Measurements from ENCODE around the gene ALPK3.

The ALPK3 gene, protein sequence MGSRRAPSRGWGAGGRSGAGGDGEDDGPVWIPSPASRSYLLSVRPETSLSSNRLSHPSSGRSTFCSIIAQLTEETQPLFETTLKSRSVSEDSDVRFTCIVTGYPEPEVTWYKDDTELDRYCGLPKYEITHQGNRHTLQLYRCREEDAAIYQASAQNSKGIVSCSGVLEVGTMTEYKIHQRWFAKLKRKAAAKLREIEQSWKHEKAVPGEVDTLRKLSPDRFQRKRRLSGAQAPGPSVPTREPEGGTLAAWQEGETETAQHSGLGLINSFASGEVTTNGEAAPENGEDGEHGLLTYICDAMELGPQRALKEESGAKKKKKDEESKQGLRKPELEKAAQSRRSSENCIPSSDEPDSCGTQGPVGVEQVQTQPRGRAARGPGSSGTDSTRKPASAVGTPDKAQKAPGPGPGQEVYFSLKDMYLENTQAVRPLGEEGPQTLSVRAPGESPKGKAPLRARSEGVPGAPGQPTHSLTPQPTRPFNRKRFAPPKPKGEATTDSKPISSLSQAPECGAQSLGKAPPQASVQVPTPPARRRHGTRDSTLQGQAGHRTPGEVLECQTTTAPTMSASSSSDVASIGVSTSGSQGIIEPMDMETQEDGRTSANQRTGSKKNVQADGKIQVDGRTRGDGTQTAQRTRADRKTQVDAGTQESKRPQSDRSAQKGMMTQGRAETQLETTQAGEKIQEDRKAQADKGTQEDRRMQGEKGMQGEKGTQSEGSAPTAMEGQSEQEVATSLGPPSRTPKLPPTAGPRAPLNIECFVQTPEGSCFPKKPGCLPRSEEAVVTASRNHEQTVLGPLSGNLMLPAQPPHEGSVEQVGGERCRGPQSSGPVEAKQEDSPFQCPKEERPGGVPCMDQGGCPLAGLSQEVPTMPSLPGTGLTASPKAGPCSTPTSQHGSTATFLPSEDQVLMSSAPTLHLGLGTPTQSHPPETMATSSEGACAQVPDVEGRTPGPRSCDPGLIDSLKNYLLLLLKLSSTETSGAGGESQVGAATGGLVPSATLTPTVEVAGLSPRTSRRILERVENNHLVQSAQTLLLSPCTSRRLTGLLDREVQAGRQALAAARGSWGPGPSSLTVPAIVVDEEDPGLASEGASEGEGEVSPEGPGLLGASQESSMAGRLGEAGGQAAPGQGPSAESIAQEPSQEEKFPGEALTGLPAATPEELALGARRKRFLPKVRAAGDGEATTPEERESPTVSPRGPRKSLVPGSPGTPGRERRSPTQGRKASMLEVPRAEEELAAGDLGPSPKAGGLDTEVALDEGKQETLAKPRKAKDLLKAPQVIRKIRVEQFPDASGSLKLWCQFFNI (N-terminal part only)

DNA sequence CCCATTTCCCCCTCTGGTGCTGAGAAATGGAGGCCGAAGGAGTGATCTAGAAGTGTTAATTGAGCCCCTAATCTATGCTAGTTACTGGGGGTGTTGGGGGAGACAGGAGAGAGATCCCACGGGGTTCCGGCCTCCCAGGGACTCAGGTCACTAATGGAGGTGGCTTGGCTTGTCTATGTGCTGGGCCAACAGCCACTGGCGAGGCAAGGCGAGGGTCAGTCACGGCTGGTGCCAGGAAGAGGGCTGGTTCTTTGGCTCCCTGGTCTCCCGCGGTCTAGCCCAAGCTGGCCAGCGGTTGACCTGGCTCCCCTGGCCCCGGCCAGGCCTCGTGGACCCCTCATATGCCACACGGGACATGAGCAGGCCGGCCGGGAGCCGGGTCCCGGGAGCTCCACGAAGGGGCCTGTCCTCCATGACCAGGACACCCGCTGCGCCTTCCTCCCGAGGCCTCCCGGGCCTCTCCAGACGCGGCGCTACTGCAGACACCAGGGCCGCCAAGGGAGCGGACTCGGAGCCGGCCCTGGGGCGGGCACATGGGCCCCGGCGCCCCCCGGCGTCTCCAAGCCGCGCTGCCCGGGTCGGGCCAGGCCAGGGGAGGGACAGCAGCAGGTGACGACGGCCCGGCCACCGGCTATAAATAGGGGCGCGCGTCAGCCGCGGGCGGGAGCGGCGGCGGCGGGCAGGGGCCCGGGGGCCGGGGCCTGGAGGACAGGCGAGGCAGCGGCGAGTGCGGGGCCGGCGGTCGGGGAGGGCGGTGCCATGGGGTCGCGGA, at the start of gene ALPK3:
ALPK3 (plus strand) TSS at position 663 of the 772 bp plus-strand sequence; CDS start at position 760, 97 bp downstream.
- no peak for DNase-seq

DNA sequence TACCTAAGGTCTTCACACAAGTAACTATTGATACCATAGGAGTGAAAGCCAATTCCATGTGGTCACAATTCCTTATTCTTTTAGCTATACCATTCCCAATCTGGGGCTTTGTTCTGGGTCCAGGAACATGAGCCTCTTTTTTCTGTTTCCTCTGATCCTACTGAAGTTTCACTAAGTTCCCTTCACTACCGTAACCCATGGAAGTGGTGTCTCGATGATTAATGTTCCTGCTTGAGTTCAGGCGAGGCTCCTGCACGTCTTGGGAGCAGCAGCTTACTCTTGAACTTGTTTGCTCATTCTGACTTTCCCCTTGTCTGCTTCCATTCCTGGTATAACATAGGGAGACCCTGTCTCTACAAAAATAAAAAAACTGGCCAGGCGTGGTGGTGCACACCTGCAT, 45.1 kb upstream of the ALPK3 start:
- DNase-seq: no peak

DNA sequence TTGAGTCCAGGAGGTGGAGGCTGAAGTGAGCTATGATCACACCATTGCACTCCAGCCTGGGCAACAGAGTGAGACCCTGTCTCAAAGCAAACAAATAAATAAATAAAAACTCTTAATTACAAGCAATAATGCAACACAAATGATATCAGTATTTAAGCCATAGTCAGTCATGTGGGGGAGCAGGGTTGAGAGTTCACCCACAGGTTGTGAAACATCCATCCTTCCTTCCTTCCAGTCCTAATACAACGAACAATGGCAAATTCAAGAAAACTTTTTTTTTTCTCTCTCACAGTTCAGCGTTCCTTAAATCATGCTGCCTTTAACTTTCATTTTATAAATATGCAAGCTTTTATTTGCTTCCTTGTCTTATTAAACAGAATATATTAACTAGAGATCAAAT, 44.7 kb upstream of the ALPK3 start:
- DNase-seq: peak; percentile 62

DNA sequence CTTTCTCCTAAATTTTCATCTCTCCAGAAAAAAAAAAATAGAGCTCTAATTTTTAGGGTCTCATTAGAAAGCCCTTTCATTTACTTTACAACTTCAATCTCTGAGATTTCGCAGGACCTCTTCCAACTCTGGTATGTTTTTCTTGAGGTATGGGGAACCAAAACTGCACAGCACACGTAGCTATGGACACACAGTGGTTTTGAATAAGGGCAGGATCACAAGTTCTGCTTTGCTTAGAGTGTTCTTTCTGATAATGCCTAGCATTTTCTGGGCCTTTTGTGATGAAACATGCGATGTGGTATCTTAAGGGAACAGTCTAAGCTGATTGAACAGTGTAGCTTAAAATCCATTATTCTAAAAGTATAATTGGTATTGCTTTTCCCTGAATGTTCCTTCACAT, 43.4 kb upstream of the ALPK3 start:
- DNase-seq: peak; percentile 54

DNA sequence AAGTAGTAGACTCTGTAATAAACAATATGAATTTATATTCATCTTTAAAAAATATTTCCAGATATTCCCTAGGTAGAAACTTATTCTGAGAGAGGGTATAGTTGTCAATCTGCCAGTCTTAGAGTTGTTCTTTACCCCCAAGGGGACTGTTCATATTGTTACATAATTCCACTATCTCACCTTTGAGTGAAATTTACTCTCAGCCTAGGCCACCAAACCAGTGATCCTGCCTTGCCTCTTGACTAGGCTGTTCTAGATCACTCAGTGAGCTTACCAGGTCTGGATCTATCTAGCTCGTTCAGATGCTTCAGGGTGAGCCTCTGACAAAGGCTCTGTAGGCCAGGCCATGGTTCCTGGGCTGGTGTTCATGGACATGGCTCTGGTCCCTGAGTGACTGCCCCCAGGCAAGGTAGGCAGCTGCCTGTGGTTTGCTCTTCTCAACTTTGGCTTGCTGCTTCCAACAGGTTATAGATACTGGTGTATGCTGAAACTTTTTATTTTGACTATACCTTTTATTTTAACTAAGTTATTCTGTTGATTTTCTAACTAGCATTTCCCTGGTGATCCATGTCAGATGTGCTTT, 41.2 kb upstream of the ALPK3 start:
- no peak for DNase-seq

DNA sequence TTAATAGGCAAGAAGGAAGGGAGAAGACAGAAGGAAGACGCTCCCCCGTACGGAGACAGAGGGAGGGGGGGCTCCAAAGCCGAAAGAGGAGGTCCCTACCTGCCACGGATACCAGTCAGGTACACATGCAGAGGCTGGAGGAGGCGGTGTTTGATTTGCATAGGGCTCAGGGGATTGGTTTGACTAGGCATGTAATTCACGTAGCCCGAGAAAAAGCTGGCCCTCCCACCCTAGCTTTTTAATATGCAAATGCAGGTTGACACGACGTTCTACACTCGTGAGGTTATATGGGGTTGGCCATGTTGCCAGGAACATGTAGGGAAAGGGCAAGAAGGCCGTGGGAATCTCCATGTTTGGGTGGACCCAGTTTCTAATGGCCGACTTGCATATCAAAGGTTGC, 39.0 kb upstream of the ALPK3 start:
- no peak for DNase-seq

DNA sequence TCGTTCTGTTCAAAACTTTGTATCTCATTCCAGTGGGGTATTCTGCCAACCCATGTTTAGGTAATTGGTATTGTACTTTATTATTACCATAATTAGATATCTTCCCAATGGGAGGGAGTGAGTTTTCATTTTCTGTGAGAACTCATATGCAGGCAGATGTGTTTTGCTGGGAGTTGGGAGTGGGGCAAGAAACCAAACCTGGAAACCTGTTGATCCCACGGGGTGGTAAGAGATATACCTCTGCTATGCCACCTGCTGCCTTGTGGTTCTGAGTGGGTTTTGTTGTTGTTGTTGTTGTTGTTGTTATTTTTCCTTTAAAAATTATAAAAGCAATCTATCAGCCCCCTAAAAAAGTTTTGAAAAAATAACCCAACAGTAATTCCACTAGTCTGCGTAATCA, 36.7 kb upstream of the ALPK3 start:
- no peak for DNase-seq

DNA sequence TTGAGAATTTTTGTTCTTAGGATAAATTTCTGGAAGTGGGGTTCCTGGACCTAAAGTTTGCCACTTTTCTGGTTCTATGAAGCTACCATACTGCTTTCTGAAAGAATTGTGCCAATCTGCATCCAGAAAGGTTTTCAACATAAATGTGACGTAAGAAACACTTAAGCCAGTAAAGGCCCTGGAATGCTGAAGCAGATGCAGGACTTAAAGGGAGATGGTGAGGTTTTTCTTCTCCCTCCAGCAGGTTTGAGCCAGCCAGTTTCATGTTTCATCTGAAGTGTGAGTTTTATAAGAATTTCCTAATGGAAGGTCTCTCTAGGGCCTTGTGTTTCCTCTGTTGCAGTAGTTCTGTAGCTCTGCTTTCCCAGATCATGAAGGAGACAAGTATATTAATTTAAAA, 35.7 kb upstream of the ALPK3 start:
- DNase-seq: no peak

DNA sequence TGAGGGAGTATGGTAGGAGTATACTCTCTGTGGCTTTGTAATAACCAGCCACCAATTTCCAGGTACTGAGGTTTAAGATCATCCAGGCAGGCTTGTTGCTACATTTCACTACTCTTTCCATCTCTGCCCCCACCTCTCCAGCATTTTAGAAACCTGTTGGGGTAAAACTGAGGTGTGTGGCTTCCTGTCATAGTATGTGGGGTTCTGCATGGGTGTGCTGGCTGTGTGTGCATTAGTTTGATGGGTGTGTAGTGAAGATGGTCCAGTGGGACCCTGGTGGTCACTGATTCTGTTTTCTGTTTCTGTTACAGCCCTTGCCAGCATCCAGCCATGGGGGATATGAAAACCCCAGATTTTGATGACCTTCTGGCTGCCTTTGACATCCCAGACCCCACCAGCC, 34.8 kb upstream of the ALPK3 start:
- DNase-seq: no peak

DNA sequence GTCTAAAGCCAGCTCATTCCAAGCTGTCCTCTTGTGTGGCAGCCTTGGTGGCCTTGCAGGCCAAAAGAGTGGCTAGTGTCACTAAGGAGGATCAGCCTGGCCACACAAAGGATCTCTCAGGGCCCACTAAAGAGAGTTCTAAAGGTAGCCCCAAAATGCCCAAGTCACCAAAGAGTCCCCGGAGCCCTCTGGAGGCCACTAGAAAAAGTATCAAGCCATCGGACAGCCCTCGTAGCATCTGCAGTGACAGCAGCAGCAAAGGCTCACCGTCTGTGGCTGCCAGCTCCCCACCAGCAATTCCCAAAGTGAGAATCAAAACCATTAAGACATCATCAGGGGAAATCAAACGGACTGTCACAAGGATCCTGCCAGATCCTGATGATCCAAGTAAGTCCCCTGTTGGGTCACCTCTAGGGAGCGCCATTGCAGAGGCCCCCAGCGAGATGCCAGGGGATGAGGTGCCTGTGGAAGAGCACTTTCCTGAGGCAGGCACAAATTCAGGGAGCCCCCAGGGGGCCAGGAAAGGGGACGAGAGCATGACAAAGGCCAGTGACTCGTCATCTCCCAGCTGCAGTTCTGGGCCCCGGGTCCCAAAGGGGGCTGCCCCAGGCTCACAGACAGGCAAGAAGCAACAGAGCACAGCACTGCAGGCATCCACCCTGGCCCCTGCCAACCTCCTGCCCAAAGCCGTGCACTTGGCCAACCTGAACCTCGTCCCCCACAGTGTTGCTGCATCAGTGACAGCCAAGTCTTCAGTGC, 33.5 kb upstream of the ALPK3 start:
- DNase-seq: no peak

DNA sequence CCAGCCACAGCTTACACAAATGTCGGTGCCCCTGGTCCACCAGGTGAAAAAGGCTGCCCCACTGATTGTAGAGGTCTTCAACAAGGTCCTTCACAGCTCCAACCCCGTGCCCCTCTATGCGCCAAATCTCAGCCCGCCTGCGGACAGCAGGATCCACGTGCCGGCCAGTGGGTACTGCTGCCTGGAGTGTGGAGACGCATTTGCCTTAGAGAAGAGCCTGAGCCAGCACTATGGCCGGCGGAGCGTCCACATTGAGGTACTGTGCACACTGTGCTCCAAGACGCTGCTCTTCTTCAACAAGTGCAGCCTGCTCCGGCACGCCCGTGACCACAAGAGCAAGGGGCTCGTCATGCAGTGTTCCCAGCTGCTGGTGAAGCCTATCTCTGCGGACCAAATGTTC, 32.9 kb upstream of the ALPK3 start:
- no peak for DNase-seq

DNA sequence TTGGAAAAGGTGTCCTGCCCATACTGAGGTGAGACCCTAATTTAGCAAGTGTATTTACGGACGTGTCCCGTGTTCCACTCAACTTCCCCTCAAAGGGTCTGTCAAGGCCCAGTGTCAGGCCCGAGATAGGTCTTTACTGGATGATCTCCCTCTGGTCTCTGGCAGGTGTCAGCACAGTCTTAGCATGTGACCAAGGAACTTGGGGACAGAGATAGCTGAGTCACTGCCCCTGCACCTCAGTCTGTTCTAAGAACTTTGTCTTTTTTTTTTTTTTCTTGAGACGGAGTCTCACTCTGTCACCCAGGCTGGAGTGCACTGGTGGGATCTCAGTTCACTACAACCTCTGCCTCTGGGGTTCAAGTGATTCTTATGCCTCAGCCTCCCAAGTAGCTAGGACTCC, 32.1 kb upstream of the ALPK3 start:
- DNase-seq: no peak

DNA sequence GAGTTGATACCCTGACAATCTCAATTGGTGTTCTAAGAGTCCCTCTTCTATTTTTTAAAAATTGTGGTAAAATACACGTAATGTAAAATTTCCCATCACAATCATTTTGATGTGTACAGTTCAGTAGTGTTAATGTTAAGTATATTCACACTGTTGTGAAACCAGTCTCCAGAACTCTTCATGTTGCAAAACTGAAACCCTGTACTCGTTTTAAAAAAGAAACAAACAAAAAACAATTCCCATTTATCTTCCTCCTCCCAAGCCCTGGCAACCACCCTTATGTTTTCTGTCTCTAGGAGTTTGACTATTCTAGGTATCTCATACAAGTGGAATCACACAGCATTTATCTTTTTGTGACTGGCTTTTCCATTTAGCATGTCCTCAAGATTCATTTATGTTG, 28.7 kb upstream of the ALPK3 start:
- DNase-seq: no peak

DNA sequence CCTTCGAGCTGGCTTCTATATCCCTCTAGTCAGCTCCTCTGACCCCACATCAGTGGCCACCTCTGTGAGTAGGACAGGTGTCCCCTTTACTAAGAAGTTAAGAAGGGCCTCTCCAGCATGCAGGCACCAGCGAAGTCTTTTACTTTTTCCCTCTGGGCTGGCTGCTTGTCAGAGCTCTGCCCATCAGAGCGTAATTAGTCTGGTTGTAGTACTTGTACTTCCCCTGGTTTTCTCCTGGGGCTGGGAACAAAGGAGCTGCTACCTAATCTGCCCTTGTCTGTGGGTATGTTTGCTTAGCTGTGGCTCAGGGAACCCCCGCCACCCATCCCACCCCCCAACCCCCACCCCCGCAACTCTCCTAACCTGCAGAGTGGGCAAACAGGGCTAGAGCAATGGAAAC, 27.4 kb upstream of the ALPK3 start:
- DNase-seq: no peak

DNA sequence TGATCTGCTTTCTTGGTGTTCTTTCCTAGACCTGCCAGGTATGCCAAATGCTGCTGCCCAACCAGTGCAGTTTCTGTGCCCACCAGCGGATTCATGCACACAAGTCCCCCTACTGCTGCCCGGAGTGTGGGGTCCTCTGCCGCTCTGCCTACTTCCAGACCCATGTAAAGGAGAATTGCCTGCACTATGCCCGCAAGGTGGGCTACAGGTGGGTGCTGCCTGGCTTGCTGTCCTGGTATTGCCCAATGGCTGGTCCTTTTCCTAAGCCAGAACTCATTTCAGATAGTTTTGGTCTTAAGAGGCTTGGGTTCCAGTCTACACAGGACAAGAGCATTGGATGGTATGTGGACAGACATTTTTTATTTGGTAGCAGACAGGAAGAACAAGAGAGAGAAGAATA, 26.5 kb upstream of the ALPK3 start:
- no peak for DNase-seq

DNA sequence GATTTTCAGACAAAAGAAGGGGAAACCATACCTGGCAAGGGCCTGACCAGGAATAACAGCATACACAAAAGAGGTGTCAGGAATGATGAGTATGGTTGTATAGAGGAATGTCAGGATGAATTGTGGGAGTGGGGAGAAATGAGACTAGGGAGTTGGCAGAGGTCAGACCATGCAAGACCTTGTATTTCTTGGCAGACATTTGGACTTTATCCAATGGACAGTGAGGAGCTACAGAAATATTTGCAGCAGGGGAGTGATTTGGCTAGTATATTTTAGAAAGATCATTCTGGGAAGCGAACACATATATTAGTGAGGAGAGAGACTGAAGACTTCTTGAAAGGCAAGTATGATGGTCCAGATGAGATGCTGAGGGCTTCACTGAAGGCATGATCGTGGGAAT, 25.4 kb upstream of the ALPK3 start:
- no peak for DNase-seq

DNA sequence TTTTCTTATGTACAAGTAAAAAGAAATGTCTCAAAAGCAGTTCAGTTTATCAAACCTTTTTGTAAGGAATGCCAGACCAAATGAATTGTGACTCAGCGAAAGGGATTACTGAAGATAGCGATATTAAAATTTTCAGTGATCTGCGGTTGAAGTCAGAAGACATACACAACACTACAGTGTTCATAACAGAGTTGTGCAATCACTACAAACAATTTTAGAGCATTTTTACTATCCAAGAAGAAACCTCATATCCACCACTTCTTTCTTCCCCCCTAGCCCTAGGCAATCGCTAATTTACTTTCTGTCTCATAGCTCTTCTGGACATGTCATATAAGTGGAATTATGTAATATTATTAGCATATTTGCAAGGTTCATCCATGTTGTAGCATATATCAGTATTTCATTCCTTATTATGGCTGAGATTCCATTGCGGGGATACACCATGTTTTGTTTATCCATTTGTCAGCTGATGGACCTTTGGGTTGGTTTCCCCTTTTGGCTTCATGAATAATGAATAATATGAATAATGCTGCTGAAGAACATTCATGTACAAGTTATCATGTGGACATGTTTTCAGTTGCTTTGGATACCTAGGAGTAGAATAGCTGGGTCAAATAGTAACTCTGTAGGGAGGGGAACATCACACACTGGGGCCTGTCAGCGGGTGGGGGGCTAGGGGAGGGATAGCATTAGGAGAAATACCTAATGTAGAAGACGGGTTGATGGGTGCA, 23.6 kb upstream of the ALPK3 start:
- DNase-seq: no peak

DNA sequence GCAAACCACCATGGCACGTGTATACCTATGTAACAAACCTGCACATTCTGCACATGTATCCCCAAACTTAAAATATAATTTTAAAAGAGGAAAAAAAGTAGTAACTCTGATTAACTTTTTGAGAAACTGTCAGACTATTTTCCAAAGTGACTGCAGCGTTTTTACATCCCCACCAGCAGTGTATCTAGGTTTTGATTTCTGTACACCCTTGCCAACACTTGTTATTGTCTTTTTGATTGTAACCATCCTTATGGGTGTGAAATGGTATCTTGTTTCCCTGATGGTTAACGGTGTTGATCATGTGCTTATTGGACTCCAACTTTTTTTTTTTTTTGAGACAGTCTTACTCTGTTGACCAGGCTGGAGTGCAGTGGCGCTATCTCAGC, 23.0 kb upstream of the ALPK3 start:
- DNase-seq: no peak

DNA sequence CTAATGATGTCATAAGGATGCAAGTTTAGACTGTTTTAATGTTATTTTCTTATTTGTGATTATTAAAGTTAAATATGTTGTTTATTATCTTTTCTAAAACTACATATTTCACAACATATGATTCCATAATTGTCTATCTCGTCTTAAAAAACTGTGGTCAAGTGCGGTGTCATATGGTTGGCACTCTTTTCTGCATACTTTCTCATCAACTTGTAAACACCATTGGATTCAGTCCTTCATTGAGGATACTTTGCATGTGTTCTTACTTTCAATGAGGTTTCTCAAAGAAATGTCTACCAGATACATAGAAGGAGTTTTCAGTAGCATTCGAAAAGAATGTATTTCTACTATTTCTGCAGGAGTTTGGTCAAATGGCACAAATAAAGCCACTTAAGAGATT, 22.0 kb upstream of the ALPK3 start:
- no peak for DNase-seq

DNA sequence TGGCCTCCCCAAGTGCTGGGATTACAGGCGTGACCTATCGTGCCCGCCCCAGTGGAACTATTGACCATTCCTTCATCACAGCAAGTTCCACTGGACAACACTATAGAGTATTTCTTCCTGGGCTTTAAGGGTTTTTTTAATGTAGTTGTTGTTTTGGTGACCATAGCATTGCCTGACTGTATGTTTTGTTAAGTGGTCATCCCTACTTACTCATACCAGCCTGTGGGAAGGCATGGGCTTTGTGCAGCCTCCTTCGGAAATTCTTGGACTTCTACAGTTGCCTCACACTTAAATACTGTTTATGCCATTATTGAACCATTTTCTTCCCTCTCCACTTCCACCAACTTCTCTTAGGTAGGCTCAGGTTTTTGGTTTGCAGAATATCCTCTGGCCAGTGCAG, 19.9 kb upstream of the ALPK3 start:
- DNase-seq: no peak

DNA sequence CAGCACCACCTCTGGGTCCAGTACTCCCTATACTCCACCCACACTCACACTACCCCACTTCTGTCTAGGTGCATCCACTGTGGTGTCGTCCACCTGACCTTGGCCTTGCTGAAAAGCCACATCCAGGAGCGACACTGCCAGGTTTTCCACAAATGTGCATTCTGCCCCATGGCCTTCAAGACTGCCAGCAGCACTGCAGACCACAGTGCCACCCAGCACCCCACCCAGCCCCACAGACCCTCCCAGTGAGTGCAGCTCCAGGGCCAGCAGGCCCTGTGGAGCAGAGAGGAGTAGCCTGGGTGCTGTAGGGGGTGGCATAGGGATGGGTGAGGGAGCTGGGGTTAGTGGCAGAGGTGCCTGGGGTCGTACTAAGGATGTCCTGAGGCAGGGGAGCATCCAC, 19.4 kb upstream of the ALPK3 start:
- DNase-seq: no peak
